Right renal cortex interstitium (tissue), 3 donors: ENCODE data around the gene ISYNA1. TPM values are rescaled to one million over a fixed set of nuclear protein-coding genes. Genes with fewer than 3 reads are reported as not detected.

Source experiments
- polyA plus RNA-seq, 3 donors: library from polyadenylated mRNA; unstranded; fragments of 120-200 nt; gene quantifications; one replicate each; pipeline ENCODE4 v1.2.1, GENCODE V29; 2013; ENCODE audit not compliant: insufficient read length in 3 of 3

The ISYNA1 gene
- polyA plus RNA-seq, 3 donors: 89.5 to 99.8 (median 98.8) TPM

Other genes with a start within 250 kb of the ISYNA1 start
- 10 to 100 TPM in 1 of 3 donors, 1 to 10 TPM in 2; 9.0 to 10.4 (median 9.8) TPM for gene MPV17L2, start 244.9 kb downstream of the ISYNA1 start, polyA plus RNA-seq
- gene RAB3A, start 234.1 kb downstream of the ISYNA1 start, polyA plus RNA-seq: 1 to 10 TPM; 3.4 to 5.1 (median 3.9) TPM
- 1 to 10 TPM in 1 of 3 donors, under 1 TPM in 2; 0.33 to 1.0 (median 0.71) TPM for gene PDE4C, start 211.7 kb downstream of the ISYNA1 start, polyA plus RNA-seq
- 1 to 10 TPM; 3.8 to 4.4 (median 4.3) TPM for gene IQCN, start 163.7 kb downstream of the ISYNA1 start, polyA plus RNA-seq
- 10 to 100 TPM; 52.4 to 74.7 (median 64.6) TPM for gene JUND, start 156.5 kb downstream of the ISYNA1 start, polyA plus RNA-seq
- 10 to 100 TPM; 87.7 to 90.8 (median 88.0) TPM for gene LSM4, start 115.1 kb downstream of the ISYNA1 start, polyA plus RNA-seq
- 10 to 100 TPM; 18.9 to 21.0 (median 21.0) TPM for gene PGPEP1, start 97.5 kb downstream of the ISYNA1 start, polyA plus RNA-seq
- gene GDF15, start 52.0 kb downstream of the ISYNA1 start, polyA plus RNA-seq: 1 to 10 TPM; 2.6 to 5.2 (median 3.2) TPM
- gene LRRC25, start 40.5 kb downstream of the ISYNA1 start, polyA plus RNA-seq: 1 to 10 TPM in 1 of 3 donors, under 1 TPM in 2; 0.65 to 1.2 (median 0.85) TPM
- 10 to 100 TPM; 51.1 to 65.2 (median 61.6) TPM for gene SSBP4, start 18.7 kb downstream of the ISYNA1 start, polyA plus RNA-seq
- 1 to 10 TPM; 8.4 to 8.6 (median 8.4) TPM for gene ELL, start 83.9 kb upstream of the ISYNA1 start, polyA plus RNA-seq
- 100 to 1,000 TPM; 134 to 170 (median 153) TPM for gene FKBP8, start 105.4 kb upstream of the ISYNA1 start, polyA plus RNA-seq
- 10 to 100 TPM; 50.3 to 56.0 (median 51.8) TPM for gene KXD1, start 119.7 kb upstream of the ISYNA1 start, polyA plus RNA-seq
- gene UBA52, start 133.7 kb upstream of the ISYNA1 start, polyA plus RNA-seq: 100 to 1,000 TPM; 768 to 922 (median 860) TPM
- 10 to 100 TPM; 22.0 to 24.5 (median 22.3) TPM for gene REX1BD, start 150.7 kb upstream of the ISYNA1 start, polyA plus RNA-seq
- 1 to 10 TPM; 2.7 to 3.5 (median 3.2) TPM for gene CRLF1, start 168.7 kb upstream of the ISYNA1 start, polyA plus RNA-seq
- gene TMEM59L, start 174.7 kb upstream of the ISYNA1 start, polyA plus RNA-seq: 1 to 10 TPM; 1.5 to 2.6 (median 1.9) TPM
- 1 to 10 TPM; 5.0 to 6.1 (median 5.3) TPM for gene KLHL26, start 198.9 kb upstream of the ISYNA1 start, polyA plus RNA-seq
- gene CRTC1, start 245.5 kb upstream of the ISYNA1 start, polyA plus RNA-seq: 10 to 100 TPM; 12.0 to 13.6 (median 12.2) TPM